ENCODE data around the gene CNKSR1. TPM values are rescaled to one million over a fixed set of nuclear protein-coding genes. Genes with fewer than 3 reads are reported as not detected.

CNKSR1 gene
- total RNA-seq, 1 donor from 2014 or later = 19.7 TPM

GRCh38 chr1:26233903-26234643 lies 56.8 kb downstream of the CNKSR1 start, which contains the start of gene CEP85:
Gene CEP85, plus strand, starts transcription at chr1:26234200. Its CDS starts 5,584 bp downstream, at chr1:26239784.
- peak; percentile 98 for ATAC-seq

DNA sequence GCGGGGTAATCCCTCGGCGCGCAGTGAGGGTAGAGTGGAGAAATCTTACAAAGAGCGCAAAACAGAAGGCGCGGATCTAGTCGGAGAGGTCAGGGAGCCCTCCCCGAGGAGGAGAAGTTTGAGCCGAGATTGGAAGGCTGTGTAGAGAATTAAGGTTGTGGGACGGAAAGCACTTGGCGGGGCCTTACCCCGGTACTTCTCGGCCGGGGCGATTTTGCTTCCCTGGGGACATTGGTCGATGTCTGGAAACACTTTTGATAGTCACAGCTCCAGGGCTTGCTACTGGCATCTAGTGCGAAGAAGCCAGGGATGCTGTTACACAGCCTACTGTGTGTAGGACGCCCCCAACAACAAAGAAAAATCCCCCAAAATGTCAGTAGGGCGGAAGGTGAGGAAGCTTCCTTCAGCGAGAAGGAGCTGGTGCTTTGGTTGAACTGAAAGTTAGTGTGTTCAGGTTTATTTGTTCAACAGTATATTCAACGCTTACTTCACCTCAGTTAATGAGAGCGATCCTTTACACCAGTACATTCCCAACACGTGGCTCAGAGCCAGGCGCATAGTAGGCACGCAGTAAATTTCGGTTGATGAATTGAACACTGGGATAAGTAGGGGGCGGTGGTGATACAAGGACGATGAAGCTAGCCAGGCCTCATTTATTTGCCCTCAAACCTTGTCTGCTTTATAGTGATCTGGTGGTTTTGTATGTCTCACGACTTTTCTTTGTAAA lies 57.5 kb downstream of the CNKSR1 start:
- no peak for ATAC-seq

GRCh38 chr1:26237230-26237966 lies 60.1 kb downstream of the CNKSR1 start:
- no peak for ATAC-seq

Other genes starting within 250 kb of the CNKSR1 start
- 9.0 TPM for gene PAFAH2, start 179.4 kb upstream of the CNKSR1 start, total RNA-seq
- gene EXTL1, start 155.7 kb upstream of the CNKSR1 start, total RNA-seq = not detected
- gene SLC30A2, start 131.4 kb upstream of the CNKSR1 start, total RNA-seq = not detected
- not detected for gene TRIM63, start 109.9 kb upstream of the CNKSR1 start, total RNA-seq
- 8.2 TPM for gene PDIK1L, start 65.7 kb upstream of the CNKSR1 start, total RNA-seq
- gene FAM110D, start 18.4 kb upstream of the CNKSR1 start, total RNA-seq = 0.68 TPM
- gene C1orf232, start 8.5 kb upstream of the CNKSR1 start, total RNA-seq = not detected
- 37.9 TPM for gene ZNF593, start 7.6 kb upstream of the CNKSR1 start, total RNA-seq
- gene ZNF593OS, start 5.7 kb upstream of the CNKSR1 start, total RNA-seq = 0.16 TPM
- not detected for gene CATSPER4, start 13.1 kb downstream of the CNKSR1 start, total RNA-seq
- gene CEP85, start 56.7 kb downstream of the CNKSR1 start, total RNA-seq = 8.7 TPM
- gene SH3BGRL3, start 102.6 kb downstream of the CNKSR1 start, total RNA-seq = 242 TPM
- gene UBXN11, start 129.1 kb downstream of the CNKSR1 start, total RNA-seq = 7.2 TPM
- gene CD52, start 140.5 kb downstream of the CNKSR1 start, total RNA-seq = 7.5 TPM
- 111 TPM for gene CRYBG2, start 176.6 kb downstream of the CNKSR1 start, total RNA-seq
- not detected for gene ZNF683, start 195.3 kb downstream of the CNKSR1 start, total RNA-seq
- gene LIN28A, start 233.3 kb downstream of the CNKSR1 start, total RNA-seq = not detected